Activated CD8-positive, alpha-beta memory T cell treated with anti-CD3 and anti-CD28 coated beads, Interleukin-2, amount 50 U/mL, for 48 hours (primary cell): ENCODE results near the gene DNAH5.
A peak's percentile ranks its signal among the peaks of the same experiment; 100 is the strongest.
"Not testable (repeated sequence)": the region's sequence is repeated elsewhere in the genome, so short reads cannot be mapped to it uniquely, and the experiment has no call there.

ENCODE experiments used
- DNase-seq: peaks from one replicate; pipeline ENCODE4 v3.0.0-alpha.2; 2020

The DNAH5 gene

GRCh38 chr5:13944560-13945199 lies at the start of gene DNAH5:
DNAH5 (minus strand) TSS chr5:13944688; CDS start chr5:13944438, 250 bp downstream.
- no peak for DNase-seq

- no peak for DNase-seq
Measured at GRCh38 chr5:13993926-13994325, 49.4 kb upstream of the DNAH5 start.

- no peak for DNase-seq
Measured at GRCh38 chr5:13992795-13993194, 48.3 kb upstream of the DNAH5 start.

- DNase-seq, result no peak
Measured at GRCh38 chr5:13991365-13991764, 46.9 kb upstream of the DNAH5 start.

- DNase-seq, result no peak
Measured at GRCh38 chr5:13990896-13991295, 46.4 kb upstream of the DNAH5 start.

GRCh38 chr5:13989832-13990231 lies 45.3 kb upstream of the DNAH5 start:
- no peak for DNase-seq

GRCh38 chr5:13987843-13988464 lies 43.5 kb upstream of the DNAH5 start:
- peak; percentile 56 for DNase-seq

GRCh38 chr5:13985731-13986418 lies 41.4 kb upstream of the DNAH5 start:
- no peak for DNase-seq

- DNase-seq, result not testable (repeated sequence)
Measured at GRCh38 chr5:13984888-13985287, 40.4 kb upstream of the DNAH5 start.

- DNase-seq, result no peak
Measured at GRCh38 chr5:13976867-13977830, 32.7 kb upstream of the DNAH5 start.

GRCh38 chr5:13976223-13976622 lies 31.7 kb upstream of the DNAH5 start:
- DNase-seq, result no peak

- DNase-seq, result no peak
Measured at GRCh38 chr5:13975246-13975645, 30.8 kb upstream of the DNAH5 start.

GRCh38 chr5:13973724-13974123 lies 29.2 kb upstream of the DNAH5 start:
- no peak for DNase-seq

- DNase-seq, result no peak
Measured at GRCh38 chr5:13972029-13972428, 27.5 kb upstream of the DNAH5 start.

GRCh38 chr5:13957032-13957645 lies 12.7 kb upstream of the DNAH5 start:
- no peak for DNase-seq

GRCh38 chr5:13956471-13956870 lies 12.0 kb upstream of the DNAH5 start:
- no peak for DNase-seq

- DNase-seq, result no peak
Measured at GRCh38 chr5:13955896-13956295, 11.4 kb upstream of the DNAH5 start.

GRCh38 chr5:13946111-13946510 lies 1.6 kb upstream of the DNAH5 start:
- DNase-seq, result no peak

- DNase-seq, result no peak
Measured at GRCh38 chr5:13945271-13945670, 783 bp upstream of the DNAH5 start.

GRCh38 chr5:13943676-13944075 lies 812 bp downstream of the DNAH5 start:
- DNase-seq, result no peak

GRCh38 chr5:13941468-13941867 lies 3.0 kb downstream of the DNAH5 start:
- no peak for DNase-seq

- DNase-seq, result no peak
Measured at GRCh38 chr5:13939638-13940037, 4.8 kb downstream of the DNAH5 start.

- no peak for DNase-seq
Measured at GRCh38 chr5:13934921-13935320, 9.6 kb downstream of the DNAH5 start.
